ENCODE measurements around the gene ARL6IP4.

GRCh38 chr12:122984612-122985337 is 4.3 kb downstream of the ARL6IP4 start:
- TF ChIP-seq CTCF (IDR thresholded peaks at IDR 0.05; ENCODE audit: low read depth, low read length) = no peak
- TF ChIP-seq POLR2A (IDR thresholded peaks at IDR 0.05; ENCODE audit: extremely low read depth, insufficient read length) = no peak
- TF ChIP-seq MAX (IDR thresholded peaks at IDR 0.05; ENCODE audit: low read depth, low read length) = no peak

Measured in NB4 (cell line).